ENCODE results near the gene TMEM62.

- TF ChIP-seq CTCF (optimal IDR thresholded peaks at IDR 0.05 in 1 of 3, IDR thresholded peaks at IDR 0.05 in 1 of 3, conservative IDR thresholded peaks at IDR 0.05 in 1 of 3; ENCODE audit: extremely low read depth in 1 of 3, insufficient read depth in 2 of 3, low read length in 3 of 3) (no peak), EZH2 (IDR thresholded peaks at IDR 0.05; ENCODE audit: low read length) (no peak)
Measured at GRCh38 chr15:43128980-43129335, 4.4 kb upstream of the TMEM62 start.
